Activated CD4-positive, alpha-beta memory T cell treated with anti-CD3 and anti-CD28 coated beads, Interleukin-2, amount 10 ng/mL, durations not matched to agents 7 days and 5 days (primary cell): ENCODE results near the gene LHFPL6. TPM values are rescaled to one million over a fixed set of nuclear protein-coding genes. Genes with fewer than 3 reads are reported as not detected.

Experiments used
- CTCF ChIA-PET: fragments of 350-600 bp; sonication (Branson Sonifier 250); formaldehyde crosslinking; loops from one replicate; lab custom pipeline; 2021; ENCODE audit warnings: antibody characterized with exemption, inconsistent platforms; lab: Charles Lee
- POLR2A ChIA-PET: fragments of 350-600 bp; sonication (Branson Sonifier 250); formaldehyde crosslinking; loops from one replicate; lab custom pipeline; 2021; ENCODE audit warnings: antibody characterized with exemption; lab: Charles Lee
- DNase-seq: peaks from one replicate; pipeline ENCODE4 v3.0.0-alpha.2; 2020
- H3K27ac Mint-ChIP-seq: one replicate; pipeline ENCODE4 v1.8.0; 2021; ENCODE audit warnings: mild to moderate bottlenecking, mixed read lengths
- H3K27me3 Mint-ChIP-seq: one replicate; pipeline ENCODE4 v1.8.0; 2021; ENCODE audit warnings: mixed read lengths
- H3K36me3 Mint-ChIP-seq: one replicate; pipeline ENCODE4 v1.8.0; 2021; ENCODE audit warnings: low read depth, mixed read lengths
- H3K4me1 Mint-ChIP-seq: one replicate; pipeline ENCODE4 v1.8.0; 2021; ENCODE audit warnings: mixed read lengths
- H3K4me3 Mint-ChIP-seq: one replicate; pipeline ENCODE4 v1.8.0; 2021; ENCODE audit warnings: mild to moderate bottlenecking, mixed read lengths
- H3K9me3 Mint-ChIP-seq: one replicate; pipeline ENCODE4 v1.8.0; 2021; ENCODE audit warnings: mixed read lengths
- total RNA-seq, 2 experiments: library from RNA; stranded (reverse); gene quantifications; one replicate each; pipeline ENCODE4 v1.2.3, GENCODE V29; 2021

The LHFPL6 gene
- total RNA-seq, result 1 to 10 TPM; 1.1 to 1.2 TPM

DNA sequence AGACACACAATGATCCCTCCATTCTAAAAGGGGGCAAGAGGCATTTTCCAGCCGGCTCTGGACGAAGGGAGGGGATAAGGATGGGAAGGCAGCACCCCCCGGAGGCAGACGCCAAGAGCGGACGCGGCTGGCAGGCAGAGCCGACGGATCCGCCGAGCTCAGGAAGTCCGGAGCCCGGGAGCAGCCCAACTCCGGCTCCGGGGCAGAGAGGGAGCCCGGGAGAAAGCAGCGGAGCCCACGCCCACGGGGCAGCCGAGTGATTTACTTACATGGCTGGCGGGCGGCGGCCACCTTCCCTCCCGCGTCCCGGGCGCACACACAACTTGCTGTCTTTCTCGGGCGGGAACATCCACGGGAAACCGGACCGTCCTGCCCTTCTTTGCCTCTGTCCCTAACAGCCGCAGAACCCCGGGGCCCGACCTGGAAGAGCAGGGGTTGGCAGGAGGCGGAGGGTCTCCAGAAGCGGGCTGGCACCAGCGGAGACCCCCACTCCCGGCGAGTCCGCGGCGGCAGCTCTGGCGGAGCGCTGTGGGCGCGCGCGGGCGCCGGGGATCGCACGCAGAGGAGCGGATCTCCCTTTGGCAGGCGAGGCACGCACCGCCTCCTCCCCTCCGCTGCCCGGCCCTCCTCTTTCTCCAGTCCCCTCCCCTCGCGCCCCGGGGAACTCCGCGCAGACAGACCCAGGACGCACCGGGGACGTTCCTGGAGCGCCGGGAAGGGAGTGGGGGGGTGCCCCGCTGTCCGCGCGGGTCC, at the start of gene LHFPL6:
TSS of gene LHFPL6 (minus strand) at position 580 of the 753 bp plus-strand sequence.
- DNase-seq, result peak; percentile 64
- no peaks in the 10 kb centered on the region for H3K36me3 Mint-ChIP-seq
- peaks cover 11% of the 10 kb centered on the region for H3K4me1 Mint-ChIP-seq
- H3K4me3 Mint-ChIP-seq, result peak within 1 kb of the TSS; percentile 59
- H3K27me3 Mint-ChIP-seq, result peaks cover 50% of the 10 kb centered on the region
- ChIA-PET CTCF (interaction anchor here (1.6 kb wide), 1 partner anchor 14 kb away, joined by 4 read pairs; no protein-coding TSS in a partner anchor), POLR2A (no interaction called here)
- H3K27ac Mint-ChIP-seq, result no peak within 1 kb of the TSS
- H3K9me3 Mint-ChIP-seq, result no peaks in the 10 kb centered on the region

DNA sequence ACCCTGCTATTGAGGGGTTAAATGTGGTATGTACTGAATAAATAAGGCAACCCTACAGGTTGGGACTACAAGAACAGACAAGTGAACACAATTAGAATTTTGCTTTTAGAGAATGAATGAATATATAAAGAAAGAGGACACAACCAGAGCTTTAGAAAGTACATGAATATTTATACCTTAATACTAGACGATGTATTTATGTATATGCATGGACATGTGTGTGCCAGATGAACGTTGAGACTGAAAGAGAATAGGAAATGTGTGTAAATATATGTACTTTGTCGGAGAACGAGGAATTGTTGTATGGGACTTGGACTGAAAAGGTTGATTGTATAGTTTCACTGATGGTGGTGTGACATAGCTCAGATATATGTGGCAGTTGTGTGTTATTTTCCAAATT, 43.1 kb upstream of the LHFPL6 start:
- Mint-ChIP-seq H3K27ac (no peak overlapping the region), H3K27me3 (no peaks in the 10 kb centered on the region), H3K9me3 (no peaks in the 10 kb centered on the region), H3K4me3 (no peak overlapping the region), H3K36me3 (no peaks in the 10 kb centered on the region), H3K4me1 (no peaks in the 10 kb centered on the region)
- CTCF ChIA-PET, result no interaction called here
- POLR2A ChIA-PET, result no interaction called here
- DNase-seq, result no peak

DNA sequence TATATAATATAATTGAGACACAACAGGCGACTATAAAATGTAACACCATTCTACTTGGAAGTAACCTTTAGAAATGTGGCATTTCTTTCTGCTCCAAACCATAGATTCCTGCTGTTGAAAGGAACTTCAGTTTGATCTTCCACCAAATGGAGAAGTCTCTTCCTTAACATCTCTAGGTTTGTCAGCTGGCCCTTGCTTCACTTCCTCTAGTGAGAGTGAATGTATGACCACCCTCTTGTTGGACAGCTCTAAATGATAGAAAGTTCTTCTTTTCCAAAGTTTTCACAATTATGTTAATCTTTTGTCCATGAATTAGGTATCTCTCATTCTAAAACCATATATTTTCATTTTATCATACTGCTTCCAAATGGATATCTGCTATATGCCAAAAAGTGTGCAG, 38.7 kb upstream of the LHFPL6 start:
- ChIA-PET CTCF (no interaction called here), POLR2A (no interaction called here)
- H3K9me3 Mint-ChIP-seq, result no peaks in the 10 kb centered on the region
- no peak overlapping the region for H3K27ac Mint-ChIP-seq
- no peak overlapping the region for H3K4me3 Mint-ChIP-seq
- no peaks in the 10 kb centered on the region for H3K36me3 Mint-ChIP-seq
- no peaks in the 10 kb centered on the region for H3K4me1 Mint-ChIP-seq
- H3K27me3 Mint-ChIP-seq, result peaks cover 7% of the 10 kb centered on the region
- no peak for DNase-seq

DNA sequence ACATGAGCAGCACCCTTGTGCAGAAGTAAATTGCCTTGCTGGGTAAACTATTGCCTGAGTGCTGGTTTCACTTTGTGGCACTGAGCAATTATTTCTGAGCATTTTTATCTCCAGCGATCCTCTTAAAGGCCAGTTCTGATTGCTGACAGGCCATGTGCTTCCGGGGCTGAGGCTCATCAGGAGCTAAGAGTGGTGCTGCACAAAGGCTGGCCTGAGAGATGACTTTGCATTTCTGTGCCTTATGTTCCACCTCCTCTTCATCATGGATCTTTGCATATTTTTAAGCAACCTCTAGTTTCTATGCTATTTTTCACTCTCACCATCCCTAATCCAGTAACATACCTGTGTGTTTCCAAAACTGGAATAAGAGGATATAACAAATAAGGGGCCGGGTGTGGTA, 34.9 kb upstream of the LHFPL6 start:
- Mint-ChIP-seq H3K36me3 (no peaks in the 10 kb centered on the region), H3K27me3 (peaks cover 13% of the 10 kb centered on the region), H3K4me3 (no peak overlapping the region), H3K4me1 (no peaks in the 10 kb centered on the region), H3K27ac (no peak overlapping the region), H3K9me3 (no peaks in the 10 kb centered on the region)
- no peak for DNase-seq
- ChIA-PET CTCF (interaction anchor here (1.3 kb wide), 1 partner anchor 10 kb away, joined by 3 read pairs; no protein-coding TSS in a partner anchor), POLR2A (no interaction called here)

DNA sequence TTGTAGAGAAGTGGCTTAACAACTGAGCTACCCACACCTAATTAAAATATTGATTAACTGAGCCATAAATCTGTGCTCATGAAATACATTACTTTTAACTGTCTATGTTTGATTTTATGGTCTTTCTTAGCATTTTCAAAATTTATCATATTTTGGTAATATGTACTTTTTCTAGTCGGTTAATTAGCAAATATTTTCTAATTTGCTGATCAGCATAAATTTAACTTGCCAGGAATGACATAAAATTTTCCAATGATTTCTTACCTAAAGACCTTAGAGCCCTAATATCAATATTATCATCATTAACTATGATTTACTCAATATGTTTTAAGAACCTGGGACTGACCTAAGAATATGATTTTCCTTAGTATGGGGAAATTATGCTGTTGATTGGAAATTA, 32.6 kb upstream of the LHFPL6 start:
- peaks cover 4% of the 10 kb centered on the region for H3K9me3 Mint-ChIP-seq
- ChIA-PET POLR2A (no interaction called here), CTCF (no interaction called here)
- peaks cover 22% of the 10 kb centered on the region for H3K27me3 Mint-ChIP-seq
- H3K27ac Mint-ChIP-seq, result no peak overlapping the region
- no peak overlapping the region for H3K4me3 Mint-ChIP-seq
- H3K4me1 Mint-ChIP-seq, result no peaks in the 10 kb centered on the region
- H3K36me3 Mint-ChIP-seq, result no peaks in the 10 kb centered on the region
- no peak for DNase-seq

DNA sequence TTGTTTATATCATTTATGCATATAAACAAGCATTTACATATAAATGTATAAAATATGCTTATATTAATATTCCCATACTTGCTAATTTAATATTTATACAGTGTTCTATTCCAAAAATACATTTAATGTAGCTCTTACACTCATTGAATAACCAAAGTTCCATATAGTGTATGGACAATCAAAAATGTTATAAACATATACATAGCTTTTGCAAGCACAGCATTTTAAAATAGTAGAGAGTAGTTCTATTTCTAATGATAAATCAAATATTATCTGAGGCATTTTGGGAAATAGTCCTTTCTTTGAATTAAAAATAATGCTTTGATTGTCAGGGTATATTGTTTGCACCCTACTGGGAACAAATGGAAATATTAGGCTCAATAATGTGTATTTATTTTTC, 30.0 kb upstream of the LHFPL6 start:
- POLR2A ChIA-PET, result no interaction called here
- no peak overlapping the region for H3K27ac Mint-ChIP-seq
- no peak for DNase-seq
- peaks cover 4% of the 10 kb centered on the region for H3K9me3 Mint-ChIP-seq
- H3K4me3 Mint-ChIP-seq, result no peak overlapping the region
- H3K36me3 Mint-ChIP-seq, result no peaks in the 10 kb centered on the region
- CTCF ChIA-PET, result interaction anchor here (0.7 kb wide), 1 partner anchor 21 kb away, joined by 4 read pairs; no protein-coding TSS in a partner anchor
- H3K27me3 Mint-ChIP-seq, result peaks cover 17% of the 10 kb centered on the region
- no peaks in the 10 kb centered on the region for H3K4me1 Mint-ChIP-seq

DNA sequence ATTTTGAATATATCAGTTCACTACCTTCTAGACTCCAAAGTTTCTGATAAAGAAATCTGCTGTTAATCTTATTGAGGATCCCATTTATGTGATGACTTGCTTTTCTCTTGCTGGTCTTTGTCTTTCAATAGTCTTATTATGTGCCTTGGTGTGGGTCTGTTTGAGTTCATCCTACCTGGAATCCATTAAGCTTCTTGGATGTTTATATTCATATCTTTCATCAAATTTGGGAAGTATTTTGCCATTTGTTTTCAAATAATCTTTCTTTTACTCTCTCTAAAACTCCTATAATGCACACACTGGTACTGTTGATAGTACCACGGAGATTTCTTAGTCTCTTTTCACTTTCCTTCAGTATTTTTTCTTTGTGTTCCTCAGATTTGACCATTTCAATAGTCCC, 28.3 kb upstream of the LHFPL6 start:
- Mint-ChIP-seq H3K9me3 (peaks cover 4% of the 10 kb centered on the region), H3K4me3 (no peak overlapping the region), H3K27ac (no peak overlapping the region), H3K27me3 (peaks cover 17% of the 10 kb centered on the region), H3K4me1 (no peaks in the 10 kb centered on the region), H3K36me3 (no peaks in the 10 kb centered on the region)
- ChIA-PET POLR2A (no interaction called here), CTCF (interaction anchor here (2.1 kb wide), 1 partner anchor 15 kb away, joined by 5 read pairs; no protein-coding TSS in a partner anchor)
- DNase-seq, result no peak

DNA sequence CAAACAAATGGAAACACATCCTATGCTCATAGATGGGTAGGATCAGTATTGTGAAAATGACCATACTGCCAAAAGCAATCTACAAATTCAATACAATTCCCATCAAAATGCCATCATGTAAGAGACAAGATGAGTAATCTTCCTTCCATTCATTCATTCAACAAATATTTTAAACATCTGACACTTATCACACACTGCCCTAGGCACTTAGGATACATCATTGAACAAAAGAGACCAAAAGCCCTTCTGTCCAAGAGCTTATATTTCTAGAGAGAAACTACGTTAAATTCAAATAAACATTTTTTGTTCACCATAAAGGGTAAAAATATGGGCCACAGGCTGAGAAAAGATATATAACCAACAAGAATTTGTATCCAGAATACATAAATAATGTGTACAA, 20.5 kb upstream of the LHFPL6 start:
- Mint-ChIP-seq H3K27ac (no peak overlapping the region), H3K4me3 (no peak overlapping the region), H3K9me3 (no peaks in the 10 kb centered on the region), H3K36me3 (no peaks in the 10 kb centered on the region), H3K27me3 (peaks cover 25% of the 10 kb centered on the region), H3K4me1 (no peaks in the 10 kb centered on the region)
- DNase-seq, result no peak
- POLR2A ChIA-PET, result no interaction called here
- CTCF ChIA-PET, result no interaction called here

DNA sequence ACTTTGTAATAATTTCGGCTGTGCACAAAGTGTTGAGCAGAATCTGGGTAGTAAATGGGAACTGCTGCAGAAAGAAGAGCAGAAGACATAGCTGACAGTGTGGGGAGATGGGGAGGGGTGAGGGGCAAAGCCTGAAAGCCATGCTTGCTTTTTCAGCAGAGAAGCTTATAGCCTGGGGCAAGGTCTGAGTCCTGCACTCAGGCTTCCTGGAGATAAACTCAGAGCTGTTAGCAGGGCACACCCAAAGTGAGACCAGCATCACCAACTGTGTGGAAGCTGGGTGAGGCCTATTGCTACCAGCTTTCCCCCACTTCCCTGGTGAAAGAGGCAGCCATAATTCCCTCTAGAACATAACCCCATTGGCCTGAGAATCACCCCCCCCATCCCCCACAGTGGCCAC, 15.6 kb upstream of the LHFPL6 start:
- CTCF ChIA-PET, result interaction anchor here (0.7 kb wide), 1 partner anchor 267 kb away, joined by 3 read pairs; no protein-coding TSS in a partner anchor
- POLR2A ChIA-PET, result no interaction called here
- H3K27me3 Mint-ChIP-seq, result peaks cover 24% of the 10 kb centered on the region
- H3K36me3 Mint-ChIP-seq, result no peaks in the 10 kb centered on the region
- H3K4me3 Mint-ChIP-seq, result no peak overlapping the region
- H3K27ac Mint-ChIP-seq, result no peak overlapping the region
- H3K9me3 Mint-ChIP-seq, result no peaks in the 10 kb centered on the region
- DNase-seq, result no peak
- H3K4me1 Mint-ChIP-seq, result no peaks in the 10 kb centered on the region

DNA sequence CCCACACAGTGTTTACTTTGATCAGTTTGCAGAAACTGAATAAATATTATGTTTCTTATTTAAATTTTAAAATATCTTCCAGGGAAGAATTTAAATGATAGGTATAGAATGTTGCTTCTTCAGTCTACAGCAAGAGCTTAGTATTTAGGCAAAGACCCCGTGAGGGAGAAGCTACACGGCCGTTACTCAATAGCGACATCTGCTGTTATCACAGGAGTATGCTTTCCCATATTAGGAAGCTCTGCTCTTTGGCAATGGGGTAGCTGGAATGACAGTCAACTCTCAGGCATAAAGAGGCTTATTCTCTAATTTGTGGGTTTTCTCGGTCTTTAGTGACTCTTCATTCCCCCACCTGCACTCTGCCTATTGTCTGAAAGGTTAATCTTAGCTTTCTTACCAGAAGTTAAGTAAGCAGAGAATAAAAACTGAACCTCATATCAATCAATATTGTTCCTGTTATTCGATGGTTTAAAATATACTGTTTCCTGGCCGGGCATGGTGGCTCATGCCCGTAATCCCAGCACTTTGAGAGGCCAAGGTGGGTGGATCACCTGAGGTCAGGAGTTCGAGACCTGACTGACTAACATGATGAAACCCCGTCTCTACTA, 13.2 kb upstream of the LHFPL6 start:
- no peak for DNase-seq
- CTCF ChIA-PET, result interaction anchor here (0.5 to 1.5 kb wide), 23 partner anchors 9 to 1420 kb away, joined by 3 to 9 read pairs (median 3); no protein-coding TSS in a partner anchor

DNA sequence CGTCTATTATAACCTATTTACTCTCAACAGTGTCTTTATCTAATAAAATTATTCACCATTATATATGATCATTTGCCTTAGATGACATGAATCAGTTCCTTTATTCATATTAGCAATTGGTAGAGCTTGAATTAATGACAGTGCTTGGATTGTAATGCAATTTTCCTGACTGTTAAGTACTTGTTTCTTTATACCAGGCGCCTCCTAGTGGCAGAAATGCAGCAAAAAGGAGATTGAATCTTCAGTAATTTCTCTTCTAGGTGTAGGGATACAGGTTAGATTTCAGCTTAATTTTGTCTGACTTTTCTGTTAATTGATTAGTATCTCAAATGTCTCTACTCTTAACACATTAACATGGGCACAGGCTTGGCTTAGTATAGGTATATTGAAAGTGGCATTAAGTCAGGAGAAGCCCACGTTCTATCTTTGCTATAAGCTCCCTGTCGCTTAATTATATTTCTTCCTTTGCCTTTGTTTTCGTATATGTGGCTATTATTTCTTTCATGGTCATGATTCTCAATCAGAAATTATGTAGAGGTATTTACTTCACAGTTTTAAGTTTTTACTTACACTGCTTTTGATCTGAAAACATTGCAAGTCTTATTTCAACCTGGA, 9.1 kb upstream of the LHFPL6 start:
- ChIA-PET CTCF (interaction anchor here (0.8 to 2.6 kb wide), 14 partner anchors 14 to 594 kb away, joined by 3 to 13 read pairs (median 4); partner anchors contain the start of genes COG6, NHLRC3 and PROSER1), POLR2A (no interaction called here)

More for the DNA sequence above, 13.2 kb upstream of the LHFPL6 start:
- Mint-ChIP-seq H3K9me3 (no peaks in the 10 kb centered on the region), H3K4me3 (no peak overlapping the region), H3K27ac (no peak overlapping the region), H3K4me1 (no peaks in the 10 kb centered on the region), H3K27me3 (peaks cover 12% of the 10 kb centered on the region), H3K36me3 (no peaks in the 10 kb centered on the region)
- POLR2A ChIA-PET, result no interaction called here

DNA sequence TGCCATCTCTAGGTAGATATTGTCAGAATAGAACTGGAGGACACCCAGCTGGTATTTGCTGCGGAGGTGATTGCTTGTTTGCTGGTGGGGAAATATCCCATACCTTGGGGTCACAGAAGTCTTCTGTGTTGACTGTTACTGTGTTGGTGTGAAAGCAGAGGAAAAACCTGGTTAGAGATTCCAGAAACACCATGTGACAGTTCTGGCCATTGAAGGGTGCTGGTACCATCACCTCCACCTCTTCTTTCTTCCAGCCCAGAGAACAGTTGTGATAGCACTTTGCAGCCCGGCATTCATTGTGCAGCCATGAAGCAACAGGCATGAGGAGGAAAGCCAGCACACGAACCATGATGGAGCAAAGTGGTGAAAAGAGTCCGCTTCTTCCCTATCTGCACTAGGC, 4.9 kb upstream of the LHFPL6 start:
- ChIA-PET CTCF (interaction anchor here (1.0 to 1.3 kb wide), 2 partner anchors 9 to 16 kb away, joined by 3 read pairs; no protein-coding TSS in a partner anchor), POLR2A (no interaction called here)
- Mint-ChIP-seq H3K36me3 (no peaks in the 10 kb centered on the region), H3K4me3 (no peak overlapping the region), H3K4me1 (peaks cover 4% of the 10 kb centered on the region), H3K9me3 (no peaks in the 10 kb centered on the region), H3K27me3 (peaks cover 34% of the 10 kb centered on the region), H3K27ac (no peak overlapping the region)
- DNase-seq, result no peak

More for the DNA sequence above, 9.1 kb upstream of the LHFPL6 start:
- H3K4me1 Mint-ChIP-seq, result no peaks in the 10 kb centered on the region
- peaks cover 14% of the 10 kb centered on the region for H3K27me3 Mint-ChIP-seq
- no peaks in the 10 kb centered on the region for H3K9me3 Mint-ChIP-seq
- no peak overlapping the region for H3K4me3 Mint-ChIP-seq
- H3K36me3 Mint-ChIP-seq, result no peaks in the 10 kb centered on the region
- DNase-seq, result peak; percentile 51
- no peak overlapping the region for H3K27ac Mint-ChIP-seq
